Glutamatergic neuron (in vitro differentiated cells): ENCODE results near the gene ZSCAN5A. TPM values are rescaled to one million over a fixed set of nuclear protein-coding genes. Genes with fewer than 3 reads are reported as not detected.

Experiments used
- DNase-seq: peaks from one replicate; pipeline ENCODE4 v3.0.0; 2022
- H3K27ac Mint-ChIP-seq: one replicate; pipeline ENCODE4 v1.8.0; 2020; ENCODE audit warnings: mild to moderate bottlenecking, mixed read lengths, inconsistent platforms; ENCODE audit not compliant: unreplicated experiment
- H3K27me3 Mint-ChIP-seq: one replicate; pipeline ENCODE4 v1.8.0; 2020; ENCODE audit warnings: mild to moderate bottlenecking, moderate library complexity, mixed read lengths, inconsistent platforms; ENCODE audit not compliant: unreplicated experiment
- H3K36me3 Mint-ChIP-seq: one replicate; pipeline ENCODE4 v1.8.0; 2020; ENCODE audit warnings: mild to moderate bottlenecking, mixed read lengths, inconsistent platforms; ENCODE audit not compliant: unreplicated experiment
- H3K4me1 Mint-ChIP-seq: one replicate; pipeline ENCODE4 v1.8.0; 2020; ENCODE audit warnings: mild to moderate bottlenecking, low read depth, mixed read lengths, inconsistent platforms; ENCODE audit not compliant: unreplicated experiment
- H3K4me3 Mint-ChIP-seq: one replicate; pipeline ENCODE4 v1.8.0; 2020; ENCODE audit warnings: mild to moderate bottlenecking, mixed read lengths, inconsistent platforms; ENCODE audit not compliant: unreplicated experiment
- H3K9me3 Mint-ChIP-seq: one replicate; pipeline ENCODE4 v1.8.0; 2020; ENCODE audit warnings: mild to moderate bottlenecking, moderate library complexity, mixed read lengths, inconsistent platforms; ENCODE audit not compliant: unreplicated experiment
- total RNA-seq: library from RNA; stranded (reverse); fragmentation: NEBNext Ultra II Directional; extraction: Animal tissue kit (Norgen Biotek cat#: 25700); gene quantifications from one replicate; pipeline ENCODE4 v1.2.1, GENCODE V29; 2021; ENCODE audit not compliant: unreplicated experiment
- TF ChIP-seq, protein P1 (sequence below): fragments of 200-600 bp; sonication (generic); IDR thresholded peaks from one replicate; pipeline ENCODE4 v1.5.0; 2021; ENCODE audit not compliant: partially characterized antibody, unreplicated experiment

ZSCAN5A gene
- total RNA-seq, 1 donor from 2014 or later: 13.1 TPM

DNA sequence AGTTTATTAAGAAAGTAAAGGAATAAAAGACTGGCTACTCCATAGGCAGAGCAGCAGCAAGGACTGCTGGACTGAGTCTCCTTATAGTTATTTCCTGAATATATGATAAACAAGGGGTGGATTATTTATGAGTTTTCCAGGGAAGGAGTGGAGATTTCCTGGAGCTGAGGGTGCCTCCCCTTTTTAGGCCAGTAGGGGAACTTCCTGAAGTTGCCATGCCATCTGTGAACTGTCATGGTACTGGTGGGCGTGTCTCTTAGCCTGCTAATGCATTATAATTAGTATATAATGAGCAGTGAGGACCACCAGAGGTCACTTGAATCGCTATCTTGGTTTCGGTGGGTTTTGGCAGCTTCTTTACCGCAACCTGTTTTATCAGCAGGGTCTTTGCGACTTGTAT lies 13.5 kb downstream of the ZSCAN5A start:
- Mint-ChIP-seq H3K27ac (no peak overlapping the region), H3K36me3 (peaks cover 27% of the 10 kb centered on the region), H3K27me3 (peaks cover 4% of the 10 kb centered on the region)

GRCh38 chr19:56299688-56300087 lies 15.0 kb downstream of the ZSCAN5A start:
- H3K36me3 Mint-ChIP-seq: peaks cover 20% of the 10 kb centered on the region
- H3K27ac Mint-ChIP-seq: no peak overlapping the region
- DNase-seq: no peak
- TF ChIP-seq, protein P1, sequence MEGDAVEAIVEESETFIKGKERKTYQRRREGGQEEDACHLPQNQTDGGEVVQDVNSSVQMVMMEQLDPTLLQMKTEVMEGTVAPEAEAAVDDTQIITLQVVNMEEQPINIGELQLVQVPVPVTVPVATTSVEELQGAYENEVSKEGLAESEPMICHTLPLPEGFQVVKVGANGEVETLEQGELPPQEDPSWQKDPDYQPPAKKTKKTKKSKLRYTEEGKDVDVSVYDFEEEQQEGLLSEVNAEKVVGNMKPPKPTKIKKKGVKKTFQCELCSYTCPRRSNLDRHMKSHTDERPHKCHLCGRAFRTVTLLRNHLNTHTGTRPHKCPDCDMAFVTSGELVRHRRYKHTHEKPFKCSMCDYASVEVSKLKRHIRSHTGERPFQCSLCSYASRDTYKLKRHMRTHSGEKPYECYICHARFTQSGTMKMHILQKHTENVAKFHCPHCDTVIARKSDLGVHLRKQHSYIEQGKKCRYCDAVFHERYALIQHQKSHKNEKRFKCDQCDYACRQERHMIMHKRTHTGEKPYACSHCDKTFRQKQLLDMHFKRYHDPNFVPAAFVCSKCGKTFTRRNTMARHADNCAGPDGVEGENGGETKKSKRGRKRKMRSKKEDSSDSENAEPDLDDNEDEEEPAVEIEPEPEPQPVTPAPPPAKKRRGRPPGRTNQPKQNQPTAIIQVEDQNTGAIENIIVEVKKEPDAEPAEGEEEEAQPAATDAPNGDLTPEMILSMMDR: no peak
- H3K9me3 Mint-ChIP-seq: peaks cover 8% of the 10 kb centered on the region
- no peak overlapping the region for H3K4me3 Mint-ChIP-seq
- peaks cover 3% of the 10 kb centered on the region for H3K27me3 Mint-ChIP-seq
- no peaks in the 10 kb centered on the region for H3K4me1 Mint-ChIP-seq

More for the DNA sequence above, 13.5 kb downstream of the ZSCAN5A start:
- Mint-ChIP-seq H3K4me1 (peaks cover 7% of the 10 kb centered on the region), H3K4me3 (no peak overlapping the region), H3K9me3 (peaks cover 20% of the 10 kb centered on the region)
- TF ChIP-seq, protein P1: peak; percentile 24
- DNase-seq: no peak

DNA sequence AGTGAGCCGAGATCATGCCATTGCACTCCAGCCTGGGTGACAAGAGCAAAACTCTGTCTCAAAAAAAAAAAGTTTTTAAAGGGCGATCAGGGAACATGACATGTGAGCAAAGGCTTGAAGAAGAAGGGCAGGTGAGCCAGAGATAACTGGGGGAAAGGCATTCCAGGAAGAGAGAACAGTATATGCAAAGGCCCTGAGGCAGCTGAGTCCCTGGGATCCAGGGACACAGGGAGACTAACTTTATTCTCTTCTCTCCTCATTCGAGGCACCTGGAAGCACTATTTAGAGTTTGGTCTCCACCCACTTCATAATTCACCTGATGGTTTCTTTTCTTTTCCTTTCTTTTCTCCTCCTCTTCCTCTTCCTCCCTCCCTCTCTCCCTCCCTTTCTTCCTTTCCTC lies 17.6 kb downstream of the ZSCAN5A start:
- Mint-ChIP-seq H3K9me3 (peaks cover 7% of the 10 kb centered on the region), H3K27ac (no peak overlapping the region), H3K4me3 (no peak overlapping the region), H3K27me3 (peaks cover 3% of the 10 kb centered on the region), H3K36me3 (peaks cover 19% of the 10 kb centered on the region), H3K4me1 (no peaks in the 10 kb centered on the region)
- no peak for DNase-seq
- TF ChIP-seq, protein P1: no peak

DNA sequence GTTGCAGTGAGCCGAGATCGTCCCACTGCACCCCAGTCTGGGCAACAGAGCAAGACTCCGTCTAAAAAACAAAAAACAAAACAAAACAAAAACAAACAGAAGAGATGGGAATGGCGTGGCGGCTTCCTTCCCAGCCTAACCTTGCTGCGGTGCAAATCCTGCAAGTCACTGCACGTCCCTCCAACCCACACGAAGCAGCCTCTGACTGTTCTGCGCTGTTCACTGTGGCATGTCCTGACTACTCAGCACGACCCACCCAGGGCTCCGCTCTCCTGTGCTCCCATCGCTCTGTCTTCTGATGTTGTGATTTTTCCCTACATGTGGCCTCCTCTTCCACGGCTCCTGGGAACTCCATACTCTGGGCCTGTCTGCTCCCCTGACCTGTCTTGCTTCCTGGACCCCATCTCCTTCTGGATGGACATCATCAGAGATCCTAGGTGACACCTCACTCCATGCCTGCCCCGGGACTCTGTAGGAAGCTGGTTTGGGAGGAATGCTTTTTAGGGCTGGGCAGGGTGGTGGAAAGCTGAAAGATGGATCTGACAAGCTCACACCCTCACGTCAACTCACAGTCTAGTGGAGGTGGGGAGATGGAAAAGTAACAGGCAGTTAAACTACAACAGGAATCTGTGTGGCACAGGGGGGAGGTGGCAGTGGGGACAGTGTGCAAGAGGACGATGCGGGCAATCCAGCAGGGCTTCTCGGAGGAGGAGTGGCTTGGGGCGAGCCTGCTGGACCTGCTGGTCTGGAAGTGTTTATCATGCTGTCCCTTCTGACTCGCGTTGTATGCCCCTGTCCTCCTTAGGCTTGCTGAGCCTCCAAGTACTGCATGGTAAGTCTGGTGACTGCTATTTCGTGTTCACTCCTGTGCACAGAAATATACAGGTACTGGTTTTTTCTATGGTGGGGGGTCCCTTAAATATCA lies 18.8 kb downstream of the ZSCAN5A start:
- DNase-seq: no peak
- H3K36me3 Mint-ChIP-seq: peaks cover 18% of the 10 kb centered on the region

More for the DNA sequence above, 18.8 kb downstream of the ZSCAN5A start:
- H3K27ac Mint-ChIP-seq: no peak overlapping the region
- TF ChIP-seq, protein P1: no peak
- peaks cover 3% of the 10 kb centered on the region for H3K27me3 Mint-ChIP-seq
- H3K4me1 Mint-ChIP-seq: no peaks in the 10 kb centered on the region
- H3K9me3 Mint-ChIP-seq: peaks cover 9% of the 10 kb centered on the region
- no peak overlapping the region for H3K4me3 Mint-ChIP-seq
